Thoracic aorta (tissue), 2 donors: ENCODE measurements around the gene FKBP10. TPM values are rescaled to one million over a fixed set of nuclear protein-coding genes. Genes with fewer than 3 reads are reported as not detected.

Source experiments
- ATAC-seq: fragments of 150-250 bp; one replicate; pipeline ENCODE4 v1.8.0; 2017; ENCODE audit warnings: low read depth; ENCODE audit not compliant: insufficient number of reproducible peaks, low FRiP score
- DNase-seq: peaks from one replicate; pipeline ENCODE4 v3.0.0-alpha.2; 2020; ENCODE audit warnings: low spot score
- H3K27ac ChIP-seq, 2 donors: fragments of 200-600 bp; sonication (generic); 1 replicate in 1 of 2; 2 replicates in 1 of 2; pipeline ENCODE4 v1.5.1; 2016; ENCODE audit warnings: mild to moderate bottlenecking in 2 of 2, moderate library complexity in 2 of 2
- H3K27me3 ChIP-seq: fragments of 200-600 bp; sonication (generic); replicated peaks from 2 replicates; pipeline ENCODE4 v1.6.0; 2016; ENCODE audit warnings: mild to moderate bottlenecking; ENCODE audit not compliant: insufficient read depth
- H3K36me3 ChIP-seq: fragments of 200-600 bp; sonication (generic); one replicate; pipeline ENCODE4 v1.5.1; 2016
- H3K4me1 ChIP-seq, 2 donors: fragments of 200-600 bp; sonication (generic); 1 replicate in 1 of 2; 2 replicates in 1 of 2; pipeline versions ENCODE4 v1.5.1 to v1.6.0; 2016; ENCODE audit warnings: low read depth in 2 of 2, mild to moderate bottlenecking in 1 of 2; ENCODE audit not compliant: control insufficient read depth in 1 of 2
- H3K4me3 ChIP-seq: fragments of 200-600 bp; sonication (generic); 2 replicates; pipeline ENCODE4 v1.5.1; 2016; ENCODE audit warnings: mild to moderate bottlenecking
- H3K9me3 ChIP-seq: fragments of 200-600 bp; sonication (generic); 2 replicates; pipeline ENCODE4 v1.5.1; 2016
- CTCF ChIP-seq: fragments of 200-600 bp; sonication (generic); IDR thresholded peaks from one replicate; pipeline ENCODE4 v1.5.1; 2019; ENCODE audit warnings: antibody characterized with exemption
- total RNA-seq, 2 donors: library from RNA; depleted of rRNA; stranded (reverse); fragments of >200 nt; gene quantifications; one replicate each; pipeline versions ENCODE4 v1.1.0 to v1.2.3, GENCODE V29; 2016

Gene FKBP10
- total RNA-seq, 2 donors from 2014 or later, result 125 to 188 TPM

GRCh38 chr17:41813152-41813680, 412 bp downstream of the FKBP10 start:
- no peak for ATAC-seq
- H3K9me3 ChIP-seq, result no peaks in the 10 kb centered on the region
- no peak for TF ChIP-seq CTCF
- peaks cover 8 to 31% of the 10 kb centered on the region in 2 donors for H3K4me1 ChIP-seq
- H3K36me3 ChIP-seq, result no peaks in the 10 kb centered on the region
- peak overlapping the region; percentile 93 for H3K4me3 ChIP-seq
- no peaks in the 10 kb centered on the region for H3K27me3 ChIP-seq
- no peak for DNase-seq
- H3K27ac ChIP-seq, result peak overlapping the region; percentile 64 to 78

DNA sequence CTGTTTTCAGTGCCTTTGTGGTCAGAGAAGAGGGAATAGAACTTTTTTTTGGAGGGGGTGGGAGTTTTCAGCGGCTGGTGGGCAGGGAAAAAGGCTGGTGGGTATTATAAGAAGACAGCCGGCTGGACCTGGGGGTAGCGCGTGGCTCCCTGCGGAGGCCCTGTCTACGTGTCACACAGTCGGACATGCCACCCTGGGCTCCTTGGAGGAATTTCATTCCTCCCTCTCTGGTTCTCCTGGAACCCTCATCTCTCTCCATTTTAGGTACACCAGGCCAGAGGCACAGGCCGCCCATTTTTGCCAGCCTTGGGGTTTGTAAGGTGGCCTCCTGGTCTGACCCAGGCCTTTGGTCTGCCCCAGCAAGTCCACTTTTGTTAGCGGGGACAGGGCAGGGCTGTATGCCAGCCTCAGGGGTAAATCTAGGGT, 908 bp downstream of the FKBP10 start:
- no peak for TF ChIP-seq CTCF
- H3K27me3 ChIP-seq, result no peaks in the 10 kb centered on the region
- no peak for DNase-seq
- H3K27ac ChIP-seq, result peak overlapping the region; percentile 64 to 78
- H3K9me3 ChIP-seq, result no peaks in the 10 kb centered on the region
- H3K36me3 ChIP-seq, result no peaks in the 10 kb centered on the region
- H3K4me3 ChIP-seq, result peak overlapping the region; percentile 93
- no peak for ATAC-seq
- peaks cover 8 to 31% of the 10 kb centered on the region in 2 donors for H3K4me1 ChIP-seq

- no peak for DNase-seq
- no peaks in the 10 kb centered on the region for H3K9me3 ChIP-seq
- TF ChIP-seq CTCF, result no peak
- H3K4me3 ChIP-seq, result peak overlapping the region; percentile 93
- H3K4me1 ChIP-seq, result peaks cover 8 to 30% of the 10 kb centered on the region in 2 donors
- no peak for ATAC-seq
- no peaks in the 10 kb centered on the region for H3K36me3 ChIP-seq
- H3K27ac ChIP-seq, result peak overlapping the region in 1 of 2 donors; percentile 64
- H3K27me3 ChIP-seq, result no peaks in the 10 kb centered on the region
Measured at GRCh38 chr17:41814195-41814594, 1.4 kb downstream of the FKBP10 start.

- H3K36me3 ChIP-seq, result no peaks in the 10 kb centered on the region
- no peak overlapping the region for H3K27ac ChIP-seq
- no peak for ATAC-seq
- no peak overlapping the region for H3K4me3 ChIP-seq
- TF ChIP-seq CTCF, result no peak
- no peaks in the 10 kb centered on the region for H3K27me3 ChIP-seq
- H3K4me1 ChIP-seq, result peaks cover 0 to 11% of the 10 kb centered on the region in 2 donors
- no peaks in the 10 kb centered on the region for H3K9me3 ChIP-seq
- DNase-seq, result no peak
Measured at GRCh38 chr17:41816637-41817320, 4.0 kb downstream of the FKBP10 start.

DNA sequence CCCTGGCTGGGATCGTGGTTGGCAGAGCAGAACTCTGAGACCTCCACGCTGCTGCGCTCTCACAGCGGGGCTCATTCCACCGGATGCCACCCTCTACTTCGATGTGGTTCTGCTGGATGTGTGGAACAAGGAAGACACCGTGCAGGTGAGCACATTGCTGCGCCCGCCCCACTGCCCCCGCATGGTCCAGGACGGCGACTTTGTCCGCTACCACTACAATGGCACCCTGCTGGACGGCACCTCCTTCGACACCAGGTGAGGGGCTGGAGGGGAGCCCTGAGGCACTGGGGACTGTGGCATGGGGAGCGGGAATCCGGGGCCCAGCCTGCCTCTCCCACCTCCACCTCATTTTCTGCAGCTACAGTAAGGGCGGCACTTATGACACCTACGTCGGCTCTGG, 5.2 kb downstream of the FKBP10 start:
- H3K27ac ChIP-seq, result no peak overlapping the region
- no peak for DNase-seq
- no peaks in the 10 kb centered on the region for H3K9me3 ChIP-seq
- no peak overlapping the region for H3K4me3 ChIP-seq
- no peak for TF ChIP-seq CTCF
- ATAC-seq, result no peak
- H3K27me3 ChIP-seq, result no peaks in the 10 kb centered on the region
- peaks cover 0 to 6% of the 10 kb centered on the region in 2 donors for H3K4me1 ChIP-seq
- no peaks in the 10 kb centered on the region for H3K36me3 ChIP-seq
